Measurements from ENCODE around the gene TUBB1.

Gene TUBB1

GRCh38 chr20:58995461-58996225, 23.6 kb upstream of the TUBB1 start:
- Histone ChIP-seq H3K27me3 (ENCODE audit: insufficient read depth, poor library complexity, severe bottlenecking) (no peaks in the 10 kb centered on the region), H3K27ac (replicated peaks) (no peak overlapping the region), H3K4me3 (replicated peaks; ENCODE audit: insufficient read depth, low read length) (no peak overlapping the region)
- DNase-seq (ENCODE audit: low read depth in 1 of 2, low spot score in 1 of 2): no peak
- no peak for TF ChIP-seq CTCF (IDR thresholded peaks at IDR 0.05; ENCODE audit: insufficient read depth, low read length)
- TF ChIP-seq SPI1 (IDR thresholded peaks at IDR 0.05; ENCODE audit: borderline replicate concordance, low read depth): no peak
- TF ChIP-seq GABPA (IDR thresholded peaks at IDR 0.05; ENCODE audit: low read depth): no peak
- TF ChIP-seq POLR2AphosphoS5 (IDR thresholded peaks at IDR 0.05; ENCODE audit: low read depth): no peak
- no peak for TF ChIP-seq REST (IDR thresholded peaks at IDR 0.05; ENCODE audit: insufficient replicate concordance, low read depth)

- no peak overlapping the region for H3K4me3 ChIP-seq (replicated peaks; ENCODE audit: insufficient read depth, low read length)
- no peak overlapping the region for H3K27ac ChIP-seq (replicated peaks)
- no peak for DNase-seq (ENCODE audit: low read depth in 1 of 2, low spot score in 1 of 2)
- H3K27me3 ChIP-seq (ENCODE audit: insufficient read depth, poor library complexity, severe bottlenecking): no peaks in the 10 kb centered on the region
- TF ChIP-seq GABPA (IDR thresholded peaks at IDR 0.05; ENCODE audit: low read depth) (no peak), POLR2AphosphoS5 (IDR thresholded peaks at IDR 0.05; ENCODE audit: low read depth) (no peak), CTCF (IDR thresholded peaks at IDR 0.05; ENCODE audit: insufficient read depth, low read length) (no peak), REST (IDR thresholded peaks at IDR 0.05; ENCODE audit: insufficient replicate concordance, low read depth) (no peak)
Observed at GRCh38 chr20:58996226-58996611, 23.0 kb upstream of the TUBB1 start.

GRCh38 chr20:58997141-58997770, 22.0 kb upstream of the TUBB1 start:
- Histone ChIP-seq H3K27ac (replicated peaks) (no peak overlapping the region), H3K27me3 (ENCODE audit: insufficient read depth, poor library complexity, severe bottlenecking) (no peaks in the 10 kb centered on the region), H3K4me3 (replicated peaks; ENCODE audit: insufficient read depth, low read length) (no peak overlapping the region)
- TF ChIP-seq POLR2AphosphoS5 (IDR thresholded peaks at IDR 0.05; ENCODE audit: low read depth) (no peak), GABPA (IDR thresholded peaks at IDR 0.05; ENCODE audit: low read depth) (no peak), REST (IDR thresholded peaks at IDR 0.05; ENCODE audit: insufficient replicate concordance, low read depth) (no peak), SPI1 (IDR thresholded peaks at IDR 0.05; ENCODE audit: borderline replicate concordance, low read depth) (no peak), CTCF (IDR thresholded peaks at IDR 0.05; ENCODE audit: insufficient read depth, low read length) (no peak)
- DNase-seq (ENCODE audit: low read depth in 1 of 2, low spot score in 1 of 2): no peak

All from HL-60 (cell line).